Erythroblast (primary cell): Measurements from ENCODE around the gene RBM43.

Experiments used
- GATA1 ChIP-seq: IDR thresholded peaks from 2 replicates; pipeline ENCODE4 v1.6.1; 2011; ENCODE audit warnings: low read depth, mild to moderate bottlenecking, control low read depth, low read length, moderate library complexity
- POLR2A ChIP-seq: IDR thresholded peaks from 2 replicates; pipeline ENCODE4 v1.6.1; 2011; ENCODE audit warnings: mild to moderate bottlenecking, low read length

DNA sequence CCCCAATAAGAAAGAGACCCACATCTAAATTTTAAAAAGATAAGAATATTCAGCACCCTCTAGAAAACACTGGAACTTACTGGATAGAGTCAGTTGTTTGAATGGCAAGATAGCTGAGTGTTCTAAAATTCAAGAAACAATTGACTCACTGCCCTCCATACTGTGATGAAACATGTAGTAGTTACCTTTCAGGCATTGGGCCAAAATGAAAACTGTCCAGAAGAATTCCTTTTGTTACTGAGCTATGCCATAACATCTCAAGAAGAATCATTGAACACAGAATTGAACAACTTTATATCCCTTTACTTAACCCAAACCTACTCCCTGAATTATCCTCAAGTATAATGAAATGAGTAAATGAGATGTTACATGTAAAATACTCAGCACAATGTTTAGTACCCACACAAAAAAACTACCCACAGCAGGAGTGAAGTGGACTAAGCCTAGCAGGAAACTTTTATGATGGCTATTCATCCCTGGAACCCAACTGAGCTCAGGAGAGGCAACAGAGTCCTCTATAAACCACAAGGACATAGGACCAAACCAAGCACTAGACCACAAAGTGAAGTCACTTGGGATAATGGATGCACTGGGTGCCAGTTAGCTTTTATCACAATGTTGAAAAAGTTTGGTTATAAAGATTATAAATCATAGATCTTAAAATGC is 32.7 kb downstream of the RBM43 start:
- TF ChIP-seq POLR2A (no peak), GATA1 (no peak)
